Measurements from ENCODE around the gene CDSN. TPM values are rescaled to one million over a fixed set of nuclear protein-coding genes. Genes with fewer than 3 reads are reported as not detected.

CDSN gene
- total and polyA plus RNA-seq, 2 of the 8 experiments (the other 6 are each of a cell fraction or from before 2014, with no cell fraction given): not detected

DNA sequence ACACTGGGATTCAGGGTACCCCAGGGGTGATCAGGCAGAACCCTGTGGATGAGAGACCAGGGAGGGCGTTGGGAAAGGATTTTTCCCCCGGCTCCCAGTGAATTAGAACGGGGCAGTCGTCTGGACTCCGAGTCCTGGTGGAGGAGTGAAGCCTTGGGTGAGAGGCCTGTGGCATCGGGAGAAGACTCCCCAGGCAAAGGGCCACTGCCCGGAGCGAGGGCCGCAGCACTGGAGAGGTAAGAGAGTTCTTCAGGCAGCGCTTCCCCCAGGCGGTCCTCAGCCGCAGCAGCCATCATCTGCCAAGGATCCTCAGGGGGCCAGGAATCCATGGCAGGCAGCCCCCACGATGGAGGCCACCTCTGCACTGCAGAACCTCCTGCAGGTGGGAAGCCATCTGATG, 8.5 kb downstream of the CDSN start:
- H4K5ac ChIP-seq (ENCODE audit: insufficient read length, low read depth, low read length): no peak overlapping the region
- H2AK5ac ChIP-seq (ENCODE audit: low read depth, low read length): no peak overlapping the region
- no peak overlapping the region for H3K23ac ChIP-seq (ENCODE audit: insufficient read length)
- no peaks in the 10 kb centered on the region for H3K36me3 ChIP-seq (ENCODE audit: control insufficient read depth in 2 of 4, insufficient read depth in 4 of 4, low read length in 3 of 4)
- no peak overlapping the region for H2BK120ac ChIP-seq (replicated peaks; ENCODE audit: low read depth, low read length)
- peaks cover 0 to 11% (median 3%) of the 10 kb centered on the region in 4 experiments; a peak in 3 of 7 replicates for H3K27me3 ChIP-seq (replicated peaks in 1 of 4; ENCODE audit: control insufficient read depth in 3 of 4, extremely low read depth in 1 of 4, insufficient read depth in 3 of 4, low read length in 3 of 4)
- H2BK5ac ChIP-seq (ENCODE audit: low read depth, low read length): no peak overlapping the region
- H4K91ac ChIP-seq (replicated peaks; ENCODE audit: insufficient read length, low read length): no peak overlapping the region
- no peaks in the 10 kb centered on the region for H3K79me2 ChIP-seq (ENCODE audit: control insufficient read depth in 1 of 2, insufficient read depth in 2 of 2, low read length in 2 of 2)
- H3K4me3 ChIP-seq (ENCODE audit: extremely low read depth in 1 of 4, insufficient read depth in 2 of 4, low read depth in 3 of 4, low read length in 4 of 4): no peak overlapping the region
- no peaks in the 10 kb centered on the region for H4K20me1 ChIP-seq (replicated peaks in 1 of 2; ENCODE audit: control insufficient read depth in 1 of 2, insufficient read depth in 2 of 2, low read length in 2 of 2)
- no peak overlapping the region for H2BK12ac ChIP-seq (ENCODE audit: low read depth, low read length)
- H2BK20ac ChIP-seq (ENCODE audit: low read length): no peak overlapping the region
- WGBS, 2 experiments (ENCODE audit: extremely low coverage in 1 of 2, insufficient coverage in 1 of 2, insufficient read length in 1 of 2, insufficient replicate concordance in 2 of 2, low coverage in 1 of 2, low lambda C conversion rate in 2 of 2, missing lambda C conversion rate in 1 of 2): 81% methylated on average over 11 of the region's 13 CpGs; no CpG with 5 or more reads in 1 of the 2 experiments
- no peak overlapping the region for H2BK15ac ChIP-seq (ENCODE audit: low read length)
- no peak for DNase-seq (ENCODE audit: low read depth in 1 of 2, low spot score in 2 of 2)
- no peak overlapping the region for H3K9ac ChIP-seq (replicated peaks in 1 of 4; ENCODE audit: extremely low read depth in 1 of 4, low read depth in 3 of 4, low read length in 3 of 4)
- ChIA-PET CTCF (ENCODE audit: partially characterized antibody) (interaction anchor here (1.0 to 10.6 kb wide), 10 partner anchors 9 to 81 kb away, joined by 3 to 187 read pairs (median 4); no protein-coding TSS in a partner anchor), POLR2A (ENCODE audit: partially characterized antibody) (interaction anchor here (1.2 to 1.3 kb wide), 2 partner anchors 60 to 197 kb away, joined by 3 to 4 read pairs; no protein-coding TSS in a partner anchor)
- peaks cover 0 to 20% (median 8%) of the 10 kb centered on the region in 4 experiments; a peak in 6 of 7 replicates for H3K4me1 ChIP-seq (replicated peaks in 1 of 4; ENCODE audit: control insufficient read depth in 3 of 4, insufficient read depth in 4 of 4, low read length in 3 of 4)
- TF ChIP-seq NRF1 (IDR thresholded peaks at IDR 0.05; ENCODE audit: low read depth, low read length) (no peak), RXRA (IDR thresholded peaks at IDR 0.05; ENCODE audit: insufficient read depth, low read depth, low read length) (no peak), CEBPB (IDR thresholded peaks at IDR 0.05; ENCODE audit: low read depth, low read length) (no peak), ZNF274 (IDR thresholded peaks at IDR 0.05; ENCODE audit: borderline replicate concordance, extremely low read depth, low read length) (no peak), MAFK (IDR thresholded peaks at IDR 0.05; ENCODE audit: low read depth, low read length) (no peak)
- no peak for FAIRE-seq
- H3K18ac ChIP-seq (ENCODE audit: extremely low read depth, low read length): no peak overlapping the region
- H2AFZ ChIP-seq (ENCODE audit: low read length): no peak overlapping the region
- no peak overlapping the region for H3K56ac ChIP-seq (replicated peaks; ENCODE audit: insufficient read length, low read depth, low read length)
- no peaks in the 10 kb centered on the region for H3K9me3 ChIP-seq (ENCODE audit: insufficient read depth in 2 of 2, low read depth in 1 of 2, low read length in 1 of 2)
- H4K8ac ChIP-seq (ENCODE audit: extremely low read depth, insufficient read depth, low read length): no peak overlapping the region
- no peak overlapping the region for H3K4me2 ChIP-seq (ENCODE audit: insufficient read depth in 1 of 2, low read depth in 2 of 2, low read length in 2 of 2)
- H3K27ac ChIP-seq (ENCODE audit: low read depth, low read length): no peak overlapping the region
- H3K23me2 ChIP-seq (ENCODE audit: low read depth, low read length): no peaks in the 10 kb centered on the region; the same call in 1 of the 2 replicates
- H3K79me1 ChIP-seq (ENCODE audit: low read depth, low read length): no peaks in the 10 kb centered on the region
- H3K4ac ChIP-seq (replicated peaks; ENCODE audit: insufficient read length, low read depth, low read length): no peak overlapping the region
- H3K14ac ChIP-seq (ENCODE audit: insufficient read length): no peak overlapping the region

Measured in H1 (cell line).